ENCODE results near the gene HBD.

DNA sequence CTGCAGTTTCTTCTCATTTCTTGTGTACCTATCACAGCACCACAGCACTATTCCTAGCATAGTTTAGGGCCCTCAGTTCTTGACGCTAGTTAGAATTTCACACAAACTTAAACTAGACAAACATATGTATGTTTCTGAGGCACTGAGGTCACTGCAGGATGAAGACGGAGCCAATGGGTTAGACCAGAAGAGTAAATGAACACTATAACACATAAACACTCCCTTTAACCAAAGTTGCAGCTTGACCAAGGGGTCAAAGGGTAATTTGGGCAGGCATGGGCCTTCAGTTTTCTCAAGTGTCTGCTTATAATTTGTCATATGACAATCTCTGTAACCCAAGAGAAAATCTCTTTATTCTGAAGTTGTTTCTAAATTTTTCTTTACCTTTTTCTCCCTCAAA, 48.3 kb upstream of the HBD start:
- no peak for TF ChIP-seq CTCF (IDR thresholded peaks at IDR 0.05)
- TF ChIP-seq EP300 (IDR thresholded peaks at IDR 0.05): no peak
- no peak for TF ChIP-seq POLR2A (IDR thresholded peaks at IDR 0.05; ENCODE audit: low read depth)
- TF ChIP-seq POLR2AphosphoS5 (IDR thresholded peaks at IDR 0.05): no peak
